ENCODE data around the gene SMIM9.

SMIM9 gene

GRCh38 chrX:154815274-154815818 lies 19.1 kb downstream of the SMIM9 start:
- no peak for DNase-seq

GRCh38 chrX:154813801-154814200 lies 20.7 kb downstream of the SMIM9 start:
- no peak for DNase-seq

GRCh38 chrX:154812341-154813101 lies 21.9 kb downstream of the SMIM9 start:
- no peak for DNase-seq

GRCh38 chrX:154809939-154810665 lies 24.4 kb downstream of the SMIM9 start:
- no peak for DNase-seq

- DNase-seq = no peak
Observed at GRCh38 chrX:154806837-154807501, 27.5 kb downstream of the SMIM9 start.

GRCh38 chrX:154805696-154806091 lies 28.8 kb downstream of the SMIM9 start:
- DNase-seq = no peak

- DNase-seq = peak; percentile 67
Observed at GRCh38 chrX:154804957-154805695, 29.3 kb downstream of the SMIM9 start, which contains the start of gene MPP1. Gene MPP1 (minus strand): TSS chrX:154805485. CDS start chrX:154805373, 112 bp downstream.

GRCh38 chrX:154804261-154804956 lies 30.1 kb downstream of the SMIM9 start:
- DNase-seq = no peak

- DNase-seq = no peak
Observed at GRCh38 chrX:154802947-154803346, 31.5 kb downstream of the SMIM9 start.

GRCh38 chrX:154800478-154801210 lies 33.8 kb downstream of the SMIM9 start:
- no peak for DNase-seq

- no peak for DNase-seq
Observed at GRCh38 chrX:154799556-154800348, 34.7 kb downstream of the SMIM9 start.

- DNase-seq = no peak
Observed at GRCh38 chrX:154797006-154797405, 37.5 kb downstream of the SMIM9 start.

GRCh38 chrX:154795016-154795415 lies 39.4 kb downstream of the SMIM9 start:
- DNase-seq = no peak

GRCh38 chrX:154793084-154793795 lies 41.2 kb downstream of the SMIM9 start:
- no peak for DNase-seq

GRCh38 chrX:154791939-154792338 lies 42.5 kb downstream of the SMIM9 start:
- DNase-seq = no peak

- no peak for DNase-seq
Observed at GRCh38 chrX:154791467-154791866, 43.0 kb downstream of the SMIM9 start.

- no peak for DNase-seq
Observed at GRCh38 chrX:154785716-154786115, 48.7 kb downstream of the SMIM9 start.

- no peak for DNase-seq
Observed at GRCh38 chrX:154784149-154784995, 50.1 kb downstream of the SMIM9 start.

GRCh38 chrX:154780968-154781367 lies 53.5 kb downstream of the SMIM9 start:
- no peak for DNase-seq

Measured in HCEC 1CT (cell line).